Measurements from ENCODE around the gene STUB1. TPM values are rescaled to one million over a fixed set of nuclear protein-coding genes. Genes with fewer than 3 reads are reported as not detected.

The STUB1 gene
- total and polyA plus RNA-seq, 2 donors (not counting 1 experiment from before 2014, with no cell fraction given): 94.3 to 116 TPM

DNA sequence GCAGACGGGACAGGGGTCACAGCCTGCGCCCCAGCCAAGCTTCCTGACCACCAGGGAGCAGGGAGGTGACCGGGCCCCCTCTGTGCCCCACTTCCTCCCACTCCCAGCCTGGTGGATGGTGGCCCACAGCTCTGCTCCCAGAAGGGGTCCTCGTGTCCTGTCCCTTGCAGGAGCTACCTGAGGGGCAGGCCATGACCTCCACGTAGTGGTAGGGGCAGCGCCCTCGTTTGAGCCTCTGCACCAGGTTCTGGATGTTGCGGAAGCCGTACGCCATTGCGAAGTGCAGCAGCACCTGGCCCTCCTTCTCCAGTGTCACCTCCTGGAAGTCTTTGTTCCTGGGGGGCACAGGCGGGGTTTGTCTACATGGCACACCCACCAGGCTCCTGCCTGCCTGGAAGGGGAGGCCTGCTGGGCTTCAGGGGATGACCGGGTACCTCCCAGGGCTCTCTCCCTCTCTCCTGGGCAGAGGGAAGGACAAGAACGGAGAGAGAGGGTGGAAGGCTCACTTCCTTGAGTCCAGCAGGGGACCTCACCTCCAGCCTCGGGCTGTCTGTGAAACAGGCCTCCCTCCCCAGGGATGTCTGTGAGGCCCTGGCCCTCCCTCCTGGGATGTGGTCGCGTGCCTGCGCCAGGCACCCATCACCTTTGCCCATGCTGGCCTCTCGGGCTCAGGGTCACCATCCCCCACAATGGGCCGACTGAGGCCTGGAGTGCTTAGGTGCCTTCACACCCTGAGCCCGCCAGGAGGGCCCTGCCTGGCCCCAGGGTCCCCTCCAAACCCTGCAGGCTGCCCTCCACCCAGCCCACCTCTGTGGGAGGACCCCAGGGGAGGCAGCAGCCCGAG lies 50.7 kb downstream of the STUB1 start:
- no peak overlapping the region for H3K4me3 Mint-ChIP-seq
- intact Hi-C loops (cut with micrococcal nuclease): no loop called here
- H3K4me2 ChIP-seq (replicated peaks; ENCODE audit: low read depth, low read length, poor library complexity, severe bottlenecking): no peak overlapping the region
- H3K27me3 Mint-ChIP-seq: no peaks in the 10 kb centered on the region
- H3K79me2 ChIP-seq (ENCODE audit: control insufficient read depth, insufficient read depth, low read length): no peaks in the 10 kb centered on the region
- no peak overlapping the region for H3K4me3 ChIP-seq (ENCODE audit: control extremely low read depth in 1 of 5, extremely low read depth in 1 of 5, insufficient read depth in 1 of 5, low read depth in 2 of 5, low read length in 4 of 5)
- no peaks in the 10 kb centered on the region for H3K27me3 ChIP-seq (replicated peaks in 1 of 4; ENCODE audit: control extremely low read depth in 1 of 4, control insufficient read depth in 3 of 4, insufficient read depth in 4 of 4, low read length in 3 of 4)
- ChIA-PET CTCF (interaction anchor here (0.5 to 2.6 kb wide), 3 partner anchors 11 to 21 kb away, joined by 3 to 21 read pairs (median 3); no protein-coding TSS in a partner anchor), POLR2A (no interaction called here)
- no peak overlapping the region for H3K27ac Mint-ChIP-seq
- H4K20me1 ChIP-seq (ENCODE audit: control insufficient read depth, insufficient read depth, low read length, poor library complexity, severe bottlenecking): peaks cover 13% of the 10 kb centered on the region
- H3K36me3 ChIP-seq (replicated peaks in 1 of 2; ENCODE audit: control extremely low read depth in 1 of 2, control insufficient read depth in 1 of 2, extremely low read depth in 1 of 2, insufficient read depth in 2 of 2, low read length in 1 of 2): peaks cover 0 to 41% of the 10 kb centered on the region in 2 experiments
- no peak overlapping the region for H2AFZ ChIP-seq (ENCODE audit: insufficient read depth, low read depth, low read length, poor library complexity, severe bottlenecking)
- no peaks in the 10 kb centered on the region for H3K9me3 Mint-ChIP-seq (ENCODE audit: insufficient read depth)
- no peak overlapping the region for H3K27ac ChIP-seq (ENCODE audit: low read length in 2 of 2)
- peaks cover 9% of the 10 kb centered on the region for H3K4me1 Mint-ChIP-seq
- H3K9ac ChIP-seq (ENCODE audit: low read length): no peak overlapping the region
- 84% methylated on average over 19 of the region's 22 CpGs for WGBS (ENCODE audit: insufficient coverage)
- peaks cover 10 to 21% of the 10 kb centered on the region in 2 donors for H3K4me1 ChIP-seq (ENCODE audit: control insufficient read depth in 2 of 2, insufficient read depth in 2 of 2, low read length in 2 of 2)
- no peak for TF ChIP-seq EZH2 (IDR thresholded peaks at IDR 0.05; ENCODE audit: borderline replicate concordance, insufficient read depth, low read depth, low read length, poor library complexity, severe bottlenecking)
- TF ChIP-seq, protein P1, sequence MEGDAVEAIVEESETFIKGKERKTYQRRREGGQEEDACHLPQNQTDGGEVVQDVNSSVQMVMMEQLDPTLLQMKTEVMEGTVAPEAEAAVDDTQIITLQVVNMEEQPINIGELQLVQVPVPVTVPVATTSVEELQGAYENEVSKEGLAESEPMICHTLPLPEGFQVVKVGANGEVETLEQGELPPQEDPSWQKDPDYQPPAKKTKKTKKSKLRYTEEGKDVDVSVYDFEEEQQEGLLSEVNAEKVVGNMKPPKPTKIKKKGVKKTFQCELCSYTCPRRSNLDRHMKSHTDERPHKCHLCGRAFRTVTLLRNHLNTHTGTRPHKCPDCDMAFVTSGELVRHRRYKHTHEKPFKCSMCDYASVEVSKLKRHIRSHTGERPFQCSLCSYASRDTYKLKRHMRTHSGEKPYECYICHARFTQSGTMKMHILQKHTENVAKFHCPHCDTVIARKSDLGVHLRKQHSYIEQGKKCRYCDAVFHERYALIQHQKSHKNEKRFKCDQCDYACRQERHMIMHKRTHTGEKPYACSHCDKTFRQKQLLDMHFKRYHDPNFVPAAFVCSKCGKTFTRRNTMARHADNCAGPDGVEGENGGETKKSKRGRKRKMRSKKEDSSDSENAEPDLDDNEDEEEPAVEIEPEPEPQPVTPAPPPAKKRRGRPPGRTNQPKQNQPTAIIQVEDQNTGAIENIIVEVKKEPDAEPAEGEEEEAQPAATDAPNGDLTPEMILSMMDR (IDR thresholded peaks at IDR 0.05): no peak
- no peak for ATAC-seq (ENCODE audit: low read depth)
- DNase-seq: no peak
- H3K9me3 ChIP-seq (ENCODE audit: control extremely low read depth in 1 of 3, control insufficient read depth in 2 of 3, insufficient read depth in 1 of 3, low read length in 2 of 3): no peaks in the 10 kb centered on the region

DNA sequence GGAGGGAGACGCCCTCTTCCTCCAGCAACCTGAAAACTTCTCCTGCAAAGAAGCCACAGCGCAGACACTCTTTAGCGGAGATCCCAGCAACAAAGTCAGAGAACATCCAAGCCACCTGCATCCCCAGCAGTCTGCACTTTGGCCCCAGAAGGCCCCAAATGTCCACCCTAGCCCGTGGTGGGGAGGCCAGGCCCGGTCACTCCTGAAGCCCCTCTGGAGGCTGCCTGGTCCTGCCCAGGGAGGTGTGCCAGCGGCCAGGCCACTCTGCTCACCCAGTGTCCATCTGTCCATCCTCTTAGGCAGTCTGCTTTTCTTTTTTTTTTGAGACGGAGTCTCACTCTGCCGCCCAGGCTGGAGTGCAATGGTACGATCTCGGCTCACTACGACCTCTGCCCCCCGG lies 52.1 kb downstream of the STUB1 start:
- peaks cover 4 to 13% of the 10 kb centered on the region in 2 donors for H3K4me1 ChIP-seq (ENCODE audit: control insufficient read depth in 2 of 2, insufficient read depth in 2 of 2, low read length in 2 of 2)
- no peaks in the 10 kb centered on the region for H3K27me3 ChIP-seq (replicated peaks in 1 of 4; ENCODE audit: control extremely low read depth in 1 of 4, control insufficient read depth in 3 of 4, insufficient read depth in 4 of 4, low read length in 3 of 4)
- no peaks in the 10 kb centered on the region for H3K27me3 Mint-ChIP-seq
- no peak overlapping the region for H3K4me2 ChIP-seq (replicated peaks; ENCODE audit: low read depth, low read length, poor library complexity, severe bottlenecking)
- no peak overlapping the region for H3K9ac ChIP-seq (ENCODE audit: low read length)
- no peak overlapping the region for H2AFZ ChIP-seq (ENCODE audit: insufficient read depth, low read depth, low read length, poor library complexity, severe bottlenecking)
- no peak overlapping the region for H3K27ac Mint-ChIP-seq
- no peaks in the 10 kb centered on the region for H3K79me2 ChIP-seq (ENCODE audit: control insufficient read depth, insufficient read depth, low read length)
- no peak overlapping the region for H3K4me3 ChIP-seq (ENCODE audit: control extremely low read depth in 1 of 5, extremely low read depth in 1 of 5, insufficient read depth in 1 of 5, low read depth in 2 of 5, low read length in 4 of 5)
- no peak for DNase-seq
- H3K36me3 ChIP-seq (replicated peaks in 1 of 2; ENCODE audit: control extremely low read depth in 1 of 2, control insufficient read depth in 1 of 2, extremely low read depth in 1 of 2, insufficient read depth in 2 of 2, low read length in 1 of 2): peaks cover 0 to 52% of the 10 kb centered on the region in 2 experiments
- CTCF ChIA-PET: interaction anchor here (1.2 to 2.6 kb wide), 3 partner anchors 8 to 22 kb away, joined by 3 to 21 read pairs (median 3); partner anchors contain the start of gene CIAO3
- no peak for ATAC-seq (ENCODE audit: low read depth)
- H3K9me3 Mint-ChIP-seq (ENCODE audit: insufficient read depth): no peaks in the 10 kb centered on the region
- no peak overlapping the region for H3K4me3 Mint-ChIP-seq
- no peaks in the 10 kb centered on the region for H3K9me3 ChIP-seq (ENCODE audit: control extremely low read depth in 1 of 3, control insufficient read depth in 2 of 3, insufficient read depth in 1 of 3, low read length in 2 of 3)
- POLR2A ChIA-PET: interaction anchor here (0.6 kb wide), 1 partner anchor 9 kb away, joined by 3 read pairs; no protein-coding TSS in a partner anchor
- intact Hi-C loops (cut with micrococcal nuclease): no loop called here
- H4K20me1 ChIP-seq (ENCODE audit: control insufficient read depth, insufficient read depth, low read length, poor library complexity, severe bottlenecking): peaks cover 7% of the 10 kb centered on the region
- H3K4me1 Mint-ChIP-seq: peaks cover 2% of the 10 kb centered on the region
- 98% methylated on average over 12 of the region's 12 CpGs for whole genome bisulfite sequencing (ENCODE audit: insufficient coverage)
- no peak for TF ChIP-seq EZH2 (IDR thresholded peaks at IDR 0.05; ENCODE audit: borderline replicate concordance, insufficient read depth, low read depth, low read length, poor library complexity, severe bottlenecking)
- TF ChIP-seq, protein P1 (IDR thresholded peaks at IDR 0.05): no peak
- H3K27ac ChIP-seq (ENCODE audit: low read length in 2 of 2): no peak overlapping the region

Measured in B cell (primary cell).